CD1c-positive myeloid dendritic cell (primary cell): ENCODE data around the gene FRMD4B.
"Not testable (repeated sequence)": the region's sequence is repeated elsewhere in the genome, so short reads cannot be mapped to it uniquely, and the experiment has no call there.

Experiments used
- DNase-seq: peaks from one replicate; pipeline ENCODE4 v3.0.0-alpha.2; 2016; ENCODE audit errors: extremely low spot score

FRMD4B gene

GRCh38 chr3:69322512-69322911 lies 63.4 kb downstream of the FRMD4B start:
- DNase-seq, result not testable (repeated sequence)

- no peak for DNase-seq
These were observed 63.8 kb downstream of the FRMD4B start for GRCh38 chr3:69322158-69322509.

GRCh38 chr3:69321301-69322157 lies 64.4 kb downstream of the FRMD4B start:
- DNase-seq, result peak; percentile 62

GRCh38 chr3:69320871-69321271 lies 65.0 kb downstream of the FRMD4B start:
- peak; percentile 93 for DNase-seq

GRCh38 chr3:69319652-69320051 lies 66.2 kb downstream of the FRMD4B start:
- DNase-seq, result peak; percentile 33

GRCh38 chr3:69318410-69318809 lies 67.5 kb downstream of the FRMD4B start:
- no peak for DNase-seq

- no peak for DNase-seq
These were observed 72.6 kb downstream of the FRMD4B start for GRCh38 chr3:69313251-69313650.

- DNase-seq, result no peak
These were observed 76.1 kb downstream of the FRMD4B start for GRCh38 chr3:69309814-69310213.

- peak; percentile 86 for DNase-seq
These were observed 79.4 kb downstream of the FRMD4B start for GRCh38 chr3:69306239-69307185.

GRCh38 chr3:69305011-69305410 lies 80.9 kb downstream of the FRMD4B start:
- no peak for DNase-seq

GRCh38 chr3:69304396-69304795 lies 81.5 kb downstream of the FRMD4B start:
- no peak for DNase-seq

- DNase-seq, result no peak
These were observed 85.6 kb downstream of the FRMD4B start for GRCh38 chr3:69300296-69300695.

GRCh38 chr3:69299344-69299743 lies 86.5 kb downstream of the FRMD4B start:
- DNase-seq, result no peak

GRCh38 chr3:69297501-69297900 lies 88.4 kb downstream of the FRMD4B start:
- DNase-seq, result no peak

- no peak for DNase-seq
These were observed 88.9 kb downstream of the FRMD4B start for GRCh38 chr3:69296995-69297394.

GRCh38 chr3:69294014-69294766 lies 91.7 kb downstream of the FRMD4B start:
- DNase-seq, result no peak

- DNase-seq, result no peak
These were observed 92.8 kb downstream of the FRMD4B start for GRCh38 chr3:69292959-69293574.

- DNase-seq, result no peak
These were observed 93.7 kb downstream of the FRMD4B start for GRCh38 chr3:69292185-69292584.

- no peak for DNase-seq
These were observed 95.5 kb downstream of the FRMD4B start for GRCh38 chr3:69290430-69290829.

GRCh38 chr3:69290006-69290405 lies 95.9 kb downstream of the FRMD4B start:
- DNase-seq, result no peak

- DNase-seq, result no peak
These were observed 97.6 kb downstream of the FRMD4B start for GRCh38 chr3:69288161-69288895.
